ENCODE measurements around the gene RPL18A. TPM values are rescaled to one million over a fixed set of nuclear protein-coding genes. Genes with fewer than 3 reads are reported as not detected.

RPL18A gene
- total RNA-seq, 1 experiment from 2014 or later, result 2,038 TPM

GRCh38 chr19:17811681-17812080, 48.0 kb upstream of the RPL18A start:
- no peak for TF ChIP-seq CTCF (conservative IDR thresholded peaks at IDR 0.05)
- TF ChIP-seq EZH2 (IDR thresholded peaks at IDR 0.05; ENCODE audit: low read depth), result no peak
- CTCF ChIA-PET, result no interaction called here
- POLR2A ChIA-PET (ENCODE audit: unreplicated experiment), result no interaction called here

GRCh38 chr19:17812099-17812498, 47.6 kb upstream of the RPL18A start:
- H3K9me2 ChIP-seq (ENCODE audit: insufficient read depth), result no peaks in the 10 kb centered on the region
- H3K79me2 ChIP-seq (ENCODE audit: low read depth), result peaks cover 17% of the 10 kb centered on the region; the same call in 1 of the 2 replicates
- ChIA-PET CTCF (no interaction called here), POLR2A (ENCODE audit: unreplicated experiment) (no interaction called here)
- H3K27ac ChIP-seq, result no peak overlapping the region
- TF ChIP-seq EZH2 (IDR thresholded peaks at IDR 0.05; ENCODE audit: low read depth) (no peak), CTCF (conservative IDR thresholded peaks at IDR 0.05) (no peak)
- no peak overlapping the region for H3K4me3 ChIP-seq
- H3K36me3 ChIP-seq (ENCODE audit: low read depth), result peaks cover 15% of the 10 kb centered on the region; the same call in 1 of the 2 replicates
- no peaks in the 10 kb centered on the region for H3K9me3 ChIP-seq (ENCODE audit: insufficient read depth, low read depth)
- no peaks in the 10 kb centered on the region for H3K4me1 ChIP-seq (replicated peaks; ENCODE audit: insufficient read depth)
- no TSS peak for BruUV-seq (replicated peaks)
- H3K4me2 ChIP-seq, result no peak overlapping the region
- peaks cover 51% of the 10 kb centered on the region for H3F3A ChIP-seq (ENCODE audit: insufficient read depth, low read depth)
- intact Hi-C loops (cut with micrococcal nuclease; ENCODE audit: unreplicated experiment), result no loop called here
- no peak for DNase-seq
- peaks cover 65% of the 10 kb centered on the region for H4K20me1 ChIP-seq (ENCODE audit: insufficient read depth)
- H2AFZ ChIP-seq, result no peak overlapping the region
- no peaks in the 10 kb centered on the region for H3K27me3 ChIP-seq (ENCODE audit: insufficient read depth, low read depth)

More at GRCh38 chr19:17811681-17812080, 48.0 kb upstream of the RPL18A start:
- DNase-seq, result no peak
- no peak overlapping the region for H2AFZ ChIP-seq
- H3F3A ChIP-seq (ENCODE audit: insufficient read depth, low read depth), result peaks cover 46% of the 10 kb centered on the region
- no peaks in the 10 kb centered on the region for H3K9me2 ChIP-seq (ENCODE audit: insufficient read depth)
- H3K27me3 ChIP-seq (ENCODE audit: insufficient read depth, low read depth), result no peaks in the 10 kb centered on the region
- H3K79me2 ChIP-seq (ENCODE audit: low read depth), result peaks cover 21% of the 10 kb centered on the region
- no peaks in the 10 kb centered on the region for H3K9me3 ChIP-seq (ENCODE audit: insufficient read depth, low read depth)
- peaks cover 68% of the 10 kb centered on the region for H4K20me1 ChIP-seq (ENCODE audit: insufficient read depth)
- no peak overlapping the region for H3K4me2 ChIP-seq
- H3K4me1 ChIP-seq (replicated peaks; ENCODE audit: insufficient read depth), result no peaks in the 10 kb centered on the region
- no peak overlapping the region for H3K27ac ChIP-seq
- no peak overlapping the region for H3K4me3 ChIP-seq
- BruUV-seq (replicated peaks), result no TSS peak
- peaks cover 15% of the 10 kb centered on the region; the same call in 1 of the 2 replicates for H3K36me3 ChIP-seq (ENCODE audit: low read depth)
- intact Hi-C loops (cut with micrococcal nuclease; ENCODE audit: unreplicated experiment), result no loop called here

DNA sequence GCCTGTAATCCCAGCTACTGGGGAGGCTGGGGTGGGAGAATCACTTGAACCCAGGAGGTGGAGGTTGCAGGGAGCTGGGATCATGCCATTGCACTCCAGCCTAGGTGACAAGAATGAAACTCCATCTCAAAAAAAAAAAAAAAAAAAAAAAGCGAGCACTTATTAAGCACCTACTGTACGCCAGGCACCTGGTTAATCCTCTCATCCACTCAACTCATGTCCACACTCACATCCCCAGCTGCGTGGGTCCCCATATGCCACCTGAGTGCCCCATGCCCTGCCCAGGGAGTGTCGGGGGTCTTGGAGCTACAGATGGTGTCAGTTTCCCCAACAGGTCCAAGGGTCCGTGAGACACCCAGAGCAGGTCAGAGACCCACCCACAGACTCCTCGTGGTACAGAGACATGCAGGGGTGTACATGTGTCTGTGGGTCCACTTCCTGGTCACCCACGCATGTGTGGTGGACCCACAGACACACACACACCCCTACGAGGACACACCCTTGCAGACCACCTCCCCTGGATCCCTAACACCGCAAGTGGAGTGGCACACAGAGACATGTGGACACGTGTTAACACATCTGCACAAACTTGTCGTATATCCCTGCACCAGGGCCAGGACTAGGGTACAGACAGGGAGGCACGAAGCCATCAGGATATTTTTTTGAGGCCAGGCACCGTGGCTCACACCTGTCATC, 41.9 kb upstream of the RPL18A start:
- ChIA-PET CTCF (interaction anchor here (0.9 kb wide), 1 partner anchor 23 kb away, joined by 6 read pairs; the partner anchor contains the start of gene B3GNT3), POLR2A (ENCODE audit: unreplicated experiment) (no interaction called here)
- Histone ChIP-seq H3F3A (ENCODE audit: insufficient read depth, low read depth) (peaks cover 56% of the 10 kb centered on the region), H3K9me3 (ENCODE audit: insufficient read depth, low read depth) (no peaks in the 10 kb centered on the region), H4K20me1 (ENCODE audit: insufficient read depth) (peaks cover 29% of the 10 kb centered on the region), H3K4me1 (replicated peaks; ENCODE audit: insufficient read depth) (no peaks in the 10 kb centered on the region), H3K9me2 (ENCODE audit: insufficient read depth) (no peaks in the 10 kb centered on the region), H3K36me3 (ENCODE audit: low read depth) (no peaks in the 10 kb centered on the region), H3K79me2 (ENCODE audit: low read depth) (no peaks in the 10 kb centered on the region), H3K27me3 (ENCODE audit: insufficient read depth, low read depth) (no peaks in the 10 kb centered on the region), H3K27ac (no peak overlapping the region), H3K4me2 (no peak overlapping the region), H3K4me3 (no peak overlapping the region), H2AFZ (no peak overlapping the region)
- BruUV-seq (replicated peaks), result no TSS peak
- intact Hi-C loops (cut with micrococcal nuclease; ENCODE audit: unreplicated experiment), result no loop called here
- no peak for DNase-seq
- TF ChIP-seq EZH2 (IDR thresholded peaks at IDR 0.05; ENCODE audit: low read depth) (no peak), CTCF (conservative IDR thresholded peaks at IDR 0.05) (no peak)
